Measurements from ENCODE around the gene TEDC1.

TEDC1 gene

DNA sequence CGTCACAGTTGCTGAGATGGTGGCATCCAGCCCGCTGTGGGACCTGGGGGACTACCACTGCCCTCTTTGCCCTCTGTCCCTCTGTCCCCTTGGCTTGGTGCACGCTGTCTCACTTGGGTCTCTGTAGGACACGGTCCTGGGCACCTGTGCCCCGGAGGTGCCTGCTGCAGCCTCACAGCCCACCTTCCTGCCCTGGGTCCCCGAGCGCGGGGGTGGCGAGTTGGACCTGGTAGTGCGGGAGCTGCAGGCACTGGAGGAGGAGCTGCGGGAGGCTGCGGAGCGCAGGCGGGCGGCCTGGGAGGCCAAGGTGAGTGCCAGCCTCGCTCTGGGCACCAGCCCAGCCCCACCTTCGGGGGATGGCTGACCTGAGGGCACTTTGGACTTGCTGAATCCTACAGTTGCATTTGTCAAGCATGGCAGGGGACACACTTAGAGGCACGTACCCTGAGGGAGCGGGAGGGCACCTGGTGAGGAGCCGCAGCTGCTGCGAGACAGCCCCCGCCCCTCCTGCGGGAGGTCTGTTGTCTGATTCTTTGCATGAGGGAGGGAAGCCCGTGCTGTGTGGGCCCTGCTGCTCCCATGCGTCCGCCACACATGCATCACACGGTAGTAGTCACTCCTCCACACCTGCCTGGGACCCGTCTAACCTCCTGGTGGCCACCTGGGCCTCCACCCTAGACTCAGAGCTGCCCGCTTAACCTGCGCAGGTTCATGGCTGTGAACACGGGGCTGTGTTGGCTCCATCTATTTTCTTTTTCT is 6.8 kb downstream of the TEDC1 start:
- FAIRE-seq: no peak

DNA sequence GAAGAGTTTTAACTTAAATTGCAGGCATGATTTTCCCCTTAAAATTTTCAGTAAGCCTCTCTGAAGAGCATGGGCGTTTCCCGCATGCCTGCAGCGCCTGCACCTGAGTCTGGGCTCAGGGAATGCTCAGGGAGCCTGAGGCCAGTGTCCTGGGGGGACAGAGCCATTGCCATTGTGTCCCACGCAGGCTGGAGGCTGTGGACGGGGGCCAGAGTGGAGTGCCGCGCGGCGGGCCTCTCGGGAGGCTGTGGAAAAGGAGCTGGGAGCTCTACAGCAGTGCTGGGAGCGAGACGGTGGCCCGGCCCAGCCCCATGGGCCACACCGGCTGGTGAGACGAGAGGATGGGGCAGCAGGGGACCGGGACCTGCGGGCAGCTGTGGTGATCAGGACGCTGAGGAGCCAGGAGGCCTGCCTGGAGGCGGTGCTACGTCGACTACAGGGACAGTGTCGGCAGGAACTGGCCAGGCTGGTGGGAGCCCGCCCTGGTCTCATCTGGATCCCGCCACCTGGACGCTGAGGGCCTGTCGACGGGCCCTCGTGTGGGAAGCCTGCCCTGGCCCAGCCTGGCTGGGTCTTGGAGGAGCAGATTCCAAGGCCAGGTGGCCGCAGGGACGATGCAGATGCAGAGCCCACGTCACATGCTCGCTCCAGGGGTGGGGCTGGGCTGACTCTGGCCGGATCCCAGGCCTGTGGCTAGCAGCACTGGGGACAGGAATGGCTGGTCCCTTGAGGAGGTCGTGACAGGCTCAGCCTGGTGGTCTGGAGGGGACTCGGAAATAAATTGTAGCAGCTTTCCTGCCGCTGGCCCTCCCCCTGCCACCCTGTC is 7.6 kb downstream of the TEDC1 start:
- FAIRE-seq: no peak

DNA sequence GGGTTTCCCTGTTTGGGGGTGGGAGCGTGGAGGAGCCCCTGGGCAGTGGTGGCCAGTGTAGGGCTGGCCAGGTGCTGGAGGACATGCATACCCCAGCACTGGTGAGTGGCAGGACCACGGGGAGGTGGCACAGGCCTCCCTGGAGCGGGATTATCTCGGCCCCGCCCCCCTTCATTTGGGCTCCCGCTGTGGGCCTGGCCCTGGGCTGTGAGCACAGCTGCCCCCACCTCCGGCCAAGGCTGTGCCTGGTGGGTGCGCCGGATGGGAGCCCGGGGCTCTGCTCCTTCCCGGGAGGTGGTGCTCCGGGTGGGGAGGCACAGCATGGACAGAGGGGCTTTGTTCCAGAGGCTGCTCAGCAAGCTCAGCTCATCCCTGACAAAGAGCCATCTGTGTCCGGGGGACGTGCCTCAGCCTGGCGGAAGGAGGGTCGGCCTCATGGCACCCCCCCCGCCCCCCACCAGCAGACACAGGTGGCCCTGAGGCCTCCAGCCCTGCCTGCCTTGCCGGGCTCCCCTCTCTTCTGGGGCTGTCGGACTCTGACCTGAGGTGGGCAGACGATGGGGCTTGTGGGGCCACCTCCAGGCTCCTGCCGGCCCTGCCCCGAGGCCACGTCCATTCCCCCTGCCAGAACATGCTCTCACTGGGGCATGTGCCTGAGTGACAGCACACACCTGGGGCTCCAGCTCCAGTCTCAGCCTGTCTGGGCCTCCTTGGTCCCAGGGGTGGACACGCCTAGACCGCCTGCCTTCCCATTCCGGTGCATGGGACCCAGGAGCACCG is 8.4 kb downstream of the TEDC1 start:
- no peak for FAIRE-seq

DNA sequence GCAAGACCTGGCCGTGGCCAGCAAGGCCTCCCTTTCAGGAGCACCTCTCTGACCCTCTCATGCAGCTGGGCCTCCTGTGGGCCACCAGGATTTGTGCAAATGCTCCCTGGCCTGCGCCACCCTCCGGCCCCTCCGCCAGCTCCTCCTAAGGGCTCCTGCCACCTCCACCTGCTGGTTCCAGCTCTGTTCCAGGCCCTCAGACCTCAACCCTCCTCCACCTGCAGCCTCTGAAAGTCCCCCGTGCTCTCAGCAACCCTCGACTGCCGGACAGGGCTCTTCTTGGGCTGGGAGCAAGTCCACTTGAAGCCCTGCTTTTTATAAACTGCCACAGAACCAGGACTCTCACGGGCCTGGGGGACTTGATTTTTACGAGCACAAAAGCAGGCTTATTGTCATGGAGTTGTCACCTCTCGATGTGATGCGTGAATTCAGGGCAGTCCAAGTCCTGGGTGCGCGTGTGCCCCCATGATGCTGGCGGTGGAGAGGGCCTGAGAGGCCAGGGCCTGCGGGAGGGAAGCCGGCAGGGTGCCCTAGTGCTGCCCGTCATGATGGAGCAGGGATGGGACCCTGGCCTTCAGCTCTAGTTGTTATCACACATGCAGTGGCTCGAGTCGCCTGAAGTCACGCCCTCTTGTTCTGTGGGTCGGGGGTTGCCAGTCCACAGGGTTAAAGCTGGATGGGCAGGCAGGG is 9.1 kb downstream of the TEDC1 start:
- FAIRE-seq: no peak

DNA sequence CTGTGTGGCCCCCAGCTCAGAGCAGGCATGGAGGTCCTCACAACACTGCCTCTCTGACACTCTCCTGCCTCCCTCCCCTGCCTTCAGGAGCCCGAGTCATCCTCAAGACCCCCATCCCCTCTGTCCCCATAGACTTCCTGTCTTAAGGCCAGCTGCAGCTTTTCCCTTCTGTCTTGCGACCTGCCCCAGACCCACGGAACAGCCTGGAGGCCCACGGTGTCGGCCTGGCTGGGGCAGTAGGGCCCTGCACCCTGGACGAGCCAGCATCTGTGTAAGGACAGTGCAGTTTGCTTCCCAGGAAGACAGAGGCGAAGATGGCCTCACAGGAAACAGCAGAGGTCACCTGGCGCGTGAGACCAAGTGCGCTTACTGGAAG is 9.7 kb downstream of the TEDC1 start:
- no peak for FAIRE-seq

DNA sequence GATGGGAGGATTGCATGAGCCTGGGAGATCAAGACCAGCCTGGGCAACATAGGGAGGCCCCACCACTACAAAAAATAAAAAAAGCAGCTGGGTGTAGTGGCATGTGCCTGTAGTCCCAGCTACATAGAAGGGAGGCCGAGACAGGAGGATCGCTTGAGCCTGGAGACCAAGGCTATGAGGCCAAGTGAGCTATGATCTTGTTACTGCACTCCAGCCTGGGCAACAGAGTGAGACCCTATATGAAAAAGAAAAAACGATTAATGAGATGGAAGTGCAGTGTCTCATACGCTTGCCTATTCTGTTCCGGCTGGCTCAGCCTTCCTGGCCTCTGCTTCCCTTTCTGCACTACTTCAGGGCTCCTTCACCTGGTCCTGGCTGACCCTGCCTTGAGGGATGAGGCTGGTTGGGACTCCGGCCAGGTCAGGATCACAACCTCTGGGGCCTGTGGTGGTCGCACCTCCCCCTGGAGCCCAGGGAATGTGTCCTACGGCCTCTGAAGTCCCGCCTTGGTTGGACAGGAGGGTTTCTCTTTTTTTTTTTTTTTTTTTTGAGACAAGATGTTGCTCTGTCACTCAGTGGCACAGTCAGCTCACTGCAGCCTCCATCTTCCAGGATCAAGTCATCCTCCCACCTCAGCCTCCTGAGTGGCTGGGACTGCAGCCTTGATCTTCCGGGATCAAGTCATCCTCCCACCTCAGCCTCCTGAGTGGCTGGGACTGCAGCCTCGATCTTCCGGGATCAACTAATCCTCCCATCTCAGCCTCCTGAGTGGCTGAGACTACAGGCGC is 10.7 kb downstream of the TEDC1 start:
- no peak for FAIRE-seq

DNA sequence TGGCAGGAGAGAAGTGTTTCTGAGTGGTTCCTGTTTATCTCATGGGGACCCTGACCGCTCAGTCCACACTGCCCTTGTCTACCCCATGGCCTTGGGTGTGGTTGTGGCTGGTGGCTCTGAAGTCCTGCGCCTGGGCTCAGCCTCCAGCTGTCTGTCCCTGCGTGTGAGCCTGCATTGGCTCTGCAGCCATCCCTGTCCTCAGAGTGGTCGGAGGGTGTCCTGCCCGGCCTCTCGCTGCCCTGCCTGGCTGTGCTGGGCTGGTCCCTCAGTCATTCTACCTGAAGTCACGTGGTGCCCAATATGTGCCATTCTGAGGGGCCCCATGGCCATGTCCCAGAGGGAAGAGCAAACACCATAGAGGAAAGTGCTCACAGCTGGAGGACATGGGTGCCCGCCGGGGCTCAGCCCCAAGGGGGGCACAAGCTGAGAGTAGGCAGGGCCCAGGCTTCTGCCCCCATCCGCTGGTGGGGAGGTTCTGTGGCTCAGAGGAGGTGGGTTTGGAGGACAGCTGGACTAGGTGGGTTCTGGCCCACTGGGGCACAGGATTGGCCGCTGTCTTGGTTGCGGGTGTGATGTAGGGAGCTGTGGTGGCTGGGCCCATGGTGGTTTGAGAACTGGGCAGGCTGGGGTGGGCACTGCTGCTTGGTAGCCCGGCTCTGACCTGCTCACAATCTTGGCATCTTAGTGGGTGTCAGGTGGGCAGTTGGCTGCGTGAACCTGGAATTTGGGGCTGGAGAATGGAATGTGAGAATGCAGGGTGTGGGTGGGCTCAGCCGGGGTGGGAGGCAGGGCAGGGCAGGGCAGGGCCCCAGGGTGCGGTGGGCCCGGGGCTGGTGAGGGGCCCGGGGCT is 11.6 kb downstream of the TEDC1 start:
- no peak for FAIRE-seq

DNA sequence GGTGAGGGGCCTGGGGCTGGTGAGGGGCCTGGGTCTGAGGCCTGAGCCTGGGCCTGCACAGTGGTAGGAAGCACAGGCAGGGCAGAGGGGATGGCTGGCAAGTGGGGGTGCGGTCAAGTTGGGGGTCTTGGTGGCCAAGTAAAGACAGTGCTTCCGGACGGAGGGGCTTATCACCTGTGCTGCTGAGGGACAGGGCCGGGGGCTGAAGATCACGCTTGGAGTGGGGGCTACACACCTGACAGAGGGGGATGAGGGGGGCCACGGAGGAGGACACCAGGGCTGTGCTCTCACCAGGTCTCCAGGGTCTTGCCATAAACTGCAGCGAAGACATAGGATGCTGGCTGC is 12.2 kb downstream of the TEDC1 start:
- no peak for FAIRE-seq

DNA sequence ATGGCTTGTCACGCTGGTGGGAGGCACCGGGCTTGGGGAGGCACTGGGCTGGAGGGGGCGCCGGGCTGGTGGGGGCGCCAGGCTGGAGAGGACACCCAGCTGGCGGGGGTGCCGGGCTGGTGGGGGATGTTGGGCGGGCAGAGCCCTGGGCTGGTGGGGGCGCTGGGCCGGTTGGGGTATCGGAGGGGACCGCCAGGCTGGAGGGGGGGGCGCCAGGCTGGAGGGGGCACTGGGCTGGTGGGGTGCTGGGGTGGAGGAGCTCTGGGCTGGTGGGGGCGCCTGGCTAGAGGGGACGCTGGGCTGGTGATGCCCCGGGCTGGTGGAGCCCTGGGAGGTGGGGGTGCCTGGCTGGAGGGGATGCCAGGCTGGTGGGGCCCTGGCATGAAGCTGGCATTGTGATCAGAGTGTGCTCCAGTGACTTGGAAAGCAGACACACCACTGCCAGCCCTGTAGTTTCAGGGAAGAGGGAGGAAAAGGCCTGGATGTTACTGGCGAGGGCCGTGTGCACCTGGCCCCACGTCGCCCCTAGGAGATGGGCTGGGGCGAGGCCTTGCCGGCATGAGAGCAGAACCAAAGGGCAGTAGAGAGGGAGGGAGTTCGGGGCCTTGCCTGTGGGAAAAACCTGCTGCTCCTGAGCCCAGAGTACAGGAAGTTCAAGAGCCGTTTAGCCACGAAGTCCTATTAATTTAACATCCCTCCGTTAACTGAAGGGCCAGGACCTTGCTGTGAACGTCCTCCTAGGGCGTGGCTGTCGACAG is 13.1 kb downstream of the TEDC1 start:
- FAIRE-seq: no peak

DNA sequence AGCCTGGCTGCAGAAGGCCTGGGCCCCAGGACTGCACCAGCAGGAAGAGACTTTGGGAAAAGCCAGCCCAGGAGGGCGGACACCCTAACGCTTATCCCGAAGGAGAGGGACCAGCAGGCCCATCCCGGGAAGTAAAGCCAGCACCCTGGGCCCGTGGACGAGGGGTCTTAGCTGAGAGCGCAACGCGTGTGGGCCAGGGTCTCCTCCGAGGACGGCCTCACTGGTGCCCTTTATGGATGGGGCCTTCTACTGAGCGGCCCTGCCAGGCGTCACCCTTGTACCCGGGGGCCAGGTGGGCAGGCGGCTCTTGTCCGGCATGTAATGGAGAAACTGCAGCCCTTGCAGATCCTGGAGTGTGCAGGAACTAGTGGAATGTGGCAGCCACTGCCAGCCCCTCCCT is 14.1 kb downstream of the TEDC1 start:
- no peak for FAIRE-seq

DNA sequence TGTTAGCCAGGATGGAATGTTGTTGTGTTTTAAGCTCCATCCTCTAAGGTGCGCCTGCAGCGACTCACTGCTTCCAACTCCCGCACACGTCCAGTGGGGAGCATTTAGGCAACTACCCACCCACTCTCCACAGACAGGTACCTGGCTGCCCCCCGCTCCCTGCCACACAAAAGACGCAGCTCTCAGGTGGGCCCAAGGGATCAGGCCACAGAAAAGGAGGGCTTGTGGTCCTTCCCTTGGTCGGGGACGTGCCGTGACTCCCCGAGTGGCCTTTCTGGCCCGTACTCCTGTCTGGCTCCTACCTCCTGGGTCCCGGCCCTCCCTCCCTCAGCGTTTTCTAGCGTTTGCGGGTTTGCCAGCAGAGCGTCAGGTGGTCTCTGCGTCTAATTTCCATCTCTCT is 16.2 kb downstream of the TEDC1 start:
- no peak for FAIRE-seq

DNA sequence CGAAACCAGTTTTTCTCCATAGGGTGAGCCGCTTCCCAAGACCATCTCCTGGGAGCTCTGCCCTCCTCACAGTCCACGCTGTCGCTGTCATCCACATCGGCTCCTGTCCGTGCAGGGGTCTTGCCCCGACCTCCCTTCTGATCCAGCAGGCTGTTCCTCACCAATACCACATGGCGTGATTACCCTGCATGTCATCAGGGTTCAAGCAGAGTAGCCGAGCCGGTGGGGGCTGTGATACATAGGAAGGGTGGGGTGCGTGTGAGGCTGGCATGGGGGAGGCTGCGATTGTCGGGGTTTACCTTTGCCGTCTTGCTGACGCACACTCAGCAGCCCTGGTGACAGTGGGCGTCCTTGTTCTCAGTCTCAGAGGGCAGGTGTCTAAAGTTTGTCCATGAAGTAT is 17.0 kb downstream of the TEDC1 start:
- FAIRE-seq: no peak

DNA sequence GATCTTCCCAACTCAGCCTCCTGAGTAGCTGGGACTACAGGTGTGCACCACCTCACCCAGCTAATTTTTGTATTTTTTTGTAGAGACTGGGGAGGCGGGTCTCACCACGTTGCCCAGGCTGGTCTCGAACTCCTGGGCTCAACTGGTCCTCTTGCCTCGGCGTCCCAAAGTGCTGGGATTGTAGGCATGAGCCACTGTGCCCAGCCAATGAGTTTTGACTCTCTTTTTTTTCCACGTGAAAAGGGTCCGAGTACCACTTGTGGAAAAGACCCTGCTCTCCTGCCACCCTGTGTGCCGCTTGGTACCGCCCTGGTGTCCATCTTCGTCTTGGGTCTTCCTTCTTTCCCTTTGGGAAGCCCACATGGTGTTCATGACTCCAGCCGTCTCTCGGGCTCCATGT is 17.6 kb downstream of the TEDC1 start:
- FAIRE-seq: no peak

DNA sequence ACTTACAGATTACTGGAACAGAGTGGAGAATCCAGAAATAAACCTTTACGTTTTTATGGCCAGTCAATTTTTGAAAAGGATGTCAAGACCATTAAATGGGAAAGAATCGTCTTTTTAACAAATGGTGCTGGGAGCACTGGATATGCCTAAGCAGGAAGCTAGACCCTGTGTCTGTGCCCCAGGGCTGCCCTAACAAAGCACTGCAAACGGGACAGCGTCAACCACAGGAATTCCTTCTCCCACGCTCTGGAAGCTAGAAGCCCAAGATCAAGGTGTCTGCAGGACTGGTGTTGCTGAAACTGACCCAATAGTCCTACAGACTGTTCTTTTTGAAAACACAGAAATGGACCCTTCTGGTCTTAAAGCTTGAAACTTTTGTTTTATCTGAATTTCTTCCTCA is 26.1 kb downstream of the TEDC1 start:
- FAIRE-seq: no peak

DNA sequence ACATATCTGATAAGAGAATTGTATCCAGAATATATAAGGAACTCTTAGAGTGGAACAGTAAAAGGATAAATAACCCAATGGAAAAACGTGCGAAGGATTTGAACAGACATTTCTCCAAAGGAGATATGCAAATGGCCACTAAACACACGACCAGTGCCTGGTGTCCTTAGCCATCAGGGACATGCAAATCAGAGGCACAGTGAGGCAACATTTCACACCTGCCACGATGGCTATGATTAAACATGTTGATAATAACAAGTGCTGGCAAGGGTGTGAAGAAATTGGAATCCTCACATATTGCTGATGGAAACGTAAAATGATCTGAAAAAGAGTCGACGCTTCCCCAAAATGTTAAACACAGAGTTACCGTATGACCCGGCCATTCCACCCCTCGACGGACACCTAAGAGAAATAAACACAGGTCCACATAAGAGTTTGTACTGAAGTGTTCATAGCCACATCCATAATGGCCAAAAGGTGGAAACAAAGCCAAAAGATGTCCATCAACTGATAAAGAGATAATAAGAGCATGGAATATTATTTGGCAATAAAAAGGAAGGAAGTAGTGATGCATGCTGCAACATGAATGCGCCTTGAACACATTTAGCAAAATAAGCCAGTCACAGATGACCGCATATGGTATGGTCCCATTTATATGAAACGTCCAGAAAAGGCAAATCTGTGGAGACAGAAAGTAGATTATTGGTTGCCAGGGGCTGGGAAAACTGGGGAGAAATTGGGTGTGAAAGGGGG is 29.1 kb downstream of the TEDC1 start:
- no peak for FAIRE-seq

DNA sequence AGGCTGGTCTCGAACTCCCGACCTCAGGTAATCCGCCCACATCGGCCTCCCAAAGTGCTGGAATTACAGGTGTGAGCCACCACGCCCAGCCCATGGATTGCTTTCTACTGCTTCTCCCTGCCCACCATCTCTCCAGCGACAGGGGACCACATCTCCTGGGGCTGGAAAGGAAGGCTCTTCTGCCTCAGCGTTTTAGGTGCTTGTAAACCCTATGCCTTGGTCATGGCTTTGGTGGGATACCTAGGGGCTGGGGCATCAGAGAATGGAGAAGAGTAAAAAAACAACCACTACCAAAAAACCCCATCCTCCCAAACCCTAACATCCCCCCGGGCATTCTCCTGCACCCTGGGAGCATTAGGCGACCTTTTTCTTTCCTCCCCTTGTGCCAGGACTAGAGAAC is 34.3 kb downstream of the TEDC1 start:
- FAIRE-seq: no peak

DNA sequence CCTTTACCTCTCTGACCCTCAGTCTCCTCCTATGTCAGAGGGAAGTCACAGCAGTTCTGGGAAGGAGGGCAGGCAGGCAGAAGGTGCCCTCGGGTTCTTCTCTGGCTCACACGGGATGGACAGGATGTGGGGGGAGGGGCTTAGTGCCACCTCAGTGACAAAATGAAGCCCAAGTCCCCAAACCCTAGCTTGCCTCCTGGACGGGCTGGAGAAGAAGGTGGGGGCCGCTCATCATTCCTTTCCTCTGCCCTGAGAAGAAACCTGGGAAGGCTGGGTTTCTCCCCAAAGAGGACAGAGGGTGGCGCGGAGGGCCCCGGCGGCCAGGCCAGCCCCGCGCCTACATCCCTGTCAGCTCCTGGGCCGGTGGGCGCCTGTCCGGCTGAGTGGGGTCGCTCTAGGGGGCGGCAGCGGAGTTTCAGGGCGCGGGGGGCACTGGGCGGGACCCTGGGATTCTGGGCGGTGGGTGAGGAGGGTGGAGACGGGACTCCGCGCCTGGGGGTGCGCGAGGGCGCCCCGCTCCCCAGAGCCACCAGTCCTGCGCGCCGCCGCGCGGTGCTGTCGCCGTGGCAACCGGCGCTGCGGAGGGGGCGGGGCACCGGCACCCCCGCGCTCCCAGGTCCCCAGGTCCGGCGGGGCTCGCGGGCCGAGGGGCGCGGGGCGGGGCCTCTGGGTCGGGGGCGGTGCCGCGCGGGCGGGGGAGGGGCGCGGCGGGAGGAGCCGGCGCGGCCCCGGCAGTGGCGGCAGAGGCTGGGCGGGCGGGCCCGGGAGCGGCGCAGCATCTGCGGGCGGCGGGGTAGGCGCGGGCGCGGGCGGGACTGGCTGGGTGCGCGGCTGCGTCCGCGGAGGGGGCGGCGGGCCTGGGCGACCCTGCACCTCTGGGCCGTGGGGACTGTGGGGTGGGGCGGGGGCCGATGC is 35.1 kb downstream of the TEDC1 start, which contains the start of gene TMEM121:
Gene TMEM121 (plus strand): TSS at position 723 of the 915 bp plus-strand sequence. CDS start 2,252 bp downstream, outside the sequence.
- FAIRE-seq: no peak

DNA sequence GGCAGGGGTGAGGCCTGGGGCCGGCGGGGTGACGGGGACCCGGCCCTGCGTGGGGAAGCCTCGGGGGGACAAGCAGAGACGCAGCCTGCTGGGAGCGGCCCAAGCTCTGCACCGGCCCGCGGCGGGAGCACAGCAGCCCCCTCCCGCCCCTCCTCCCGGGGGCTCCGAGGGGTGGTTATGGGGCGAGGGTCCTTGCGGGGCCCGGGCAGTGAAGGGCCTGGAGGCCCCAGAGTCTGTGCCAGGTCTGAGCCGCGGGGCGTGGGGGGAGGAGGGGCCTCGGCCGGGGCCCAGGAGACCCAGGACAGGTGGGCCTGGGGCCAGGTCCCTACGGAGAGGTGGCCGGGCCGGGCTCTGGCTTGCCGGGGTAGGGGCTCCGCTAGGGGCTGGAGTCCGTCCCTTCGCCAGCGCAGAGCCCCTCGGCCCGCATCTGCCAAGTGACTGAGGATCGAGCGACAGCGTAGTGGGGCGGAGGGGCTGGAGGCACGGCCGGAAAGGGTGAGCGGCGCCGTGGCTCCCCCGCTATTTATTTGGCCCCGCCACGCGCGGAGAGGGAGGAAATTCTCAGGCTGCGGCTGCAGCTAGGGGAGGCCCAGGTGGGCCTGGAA is 35.8 kb downstream of the TEDC1 start:
- FAIRE-seq: no peak

All from colon (tissue), 2 donors.